PFSK-1 (cell line): ENCODE results near the gene TENM3.

Experiments used
- FOXP2 ChIP-seq: optimal IDR thresholded peaks from 2 replicates; pipeline ENCODE3; 2011; ENCODE audit warnings: borderline replicate concordance, control low read depth, inconsistent platforms; ENCODE audit not compliant: insufficient read depth; ENCODE audit errors: extremely low read length, extremely low read depth
- POLR2AphosphoS5 ChIP-seq: IDR thresholded peaks from 2 replicates; pipeline ENCODE4 v1.6.1; 2012; ENCODE audit warnings: low read depth, mild to moderate bottlenecking, control low read depth, low read length, moderate library complexity
- SIN3A ChIP-seq: IDR thresholded peaks from 2 replicates; pipeline ENCODE4 v1.6.1; 2012; ENCODE audit warnings: mild to moderate bottlenecking, low read length, moderate library complexity, borderline replicate concordance; ENCODE audit not compliant: insufficient read depth
- TAF1 ChIP-seq: IDR thresholded peaks from 2 replicates; pipeline ENCODE4 v1.6.1; 2012; ENCODE audit warnings: low read length, control low read depth, borderline replicate concordance; ENCODE audit not compliant: insufficient read depth
- TF ChIP-seq, protein P1 (sequence below), 2 experiments: IDR thresholded peaks; 2 replicates each; pipeline versions ENCODE4 v1.6.1 to v1.8.0; 2011 to 2012; ENCODE audit warnings: low read depth in 2 of 2, low read length in 2 of 2, control low read depth in 1 of 2, inconsistent platforms in 1 of 2, mild to moderate bottlenecking in 1 of 2, moderate library complexity in 1 of 2; ENCODE audit not compliant: insufficient read depth in 1 of 2

DNA sequence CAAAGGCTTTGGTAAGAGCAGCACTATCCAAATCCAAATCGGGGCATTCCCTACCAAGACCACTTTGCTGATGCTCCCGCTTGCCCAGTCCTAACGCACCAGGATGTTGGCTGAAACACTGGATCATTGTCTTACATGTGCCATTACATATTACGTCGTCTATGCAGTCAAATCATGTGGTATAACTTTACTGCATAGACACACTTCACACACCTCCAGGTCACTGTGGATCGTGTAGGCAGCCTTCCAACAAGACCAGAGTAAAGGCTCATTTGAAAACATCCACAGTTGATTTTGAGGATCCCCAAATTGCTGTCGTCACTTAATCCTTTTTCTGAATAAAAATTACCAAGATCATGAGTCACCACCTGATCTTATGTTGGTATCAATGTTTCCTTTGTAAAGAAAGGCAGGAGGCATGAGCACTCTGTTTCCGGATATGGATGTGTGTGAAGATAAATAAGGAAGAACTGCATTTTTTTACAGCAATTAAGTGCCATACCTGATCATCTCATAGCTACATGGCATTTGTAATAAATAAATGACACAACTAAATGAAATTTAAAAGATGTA is 18.5 kb downstream of the TENM3 start:
- TF ChIP-seq, protein P1, sequence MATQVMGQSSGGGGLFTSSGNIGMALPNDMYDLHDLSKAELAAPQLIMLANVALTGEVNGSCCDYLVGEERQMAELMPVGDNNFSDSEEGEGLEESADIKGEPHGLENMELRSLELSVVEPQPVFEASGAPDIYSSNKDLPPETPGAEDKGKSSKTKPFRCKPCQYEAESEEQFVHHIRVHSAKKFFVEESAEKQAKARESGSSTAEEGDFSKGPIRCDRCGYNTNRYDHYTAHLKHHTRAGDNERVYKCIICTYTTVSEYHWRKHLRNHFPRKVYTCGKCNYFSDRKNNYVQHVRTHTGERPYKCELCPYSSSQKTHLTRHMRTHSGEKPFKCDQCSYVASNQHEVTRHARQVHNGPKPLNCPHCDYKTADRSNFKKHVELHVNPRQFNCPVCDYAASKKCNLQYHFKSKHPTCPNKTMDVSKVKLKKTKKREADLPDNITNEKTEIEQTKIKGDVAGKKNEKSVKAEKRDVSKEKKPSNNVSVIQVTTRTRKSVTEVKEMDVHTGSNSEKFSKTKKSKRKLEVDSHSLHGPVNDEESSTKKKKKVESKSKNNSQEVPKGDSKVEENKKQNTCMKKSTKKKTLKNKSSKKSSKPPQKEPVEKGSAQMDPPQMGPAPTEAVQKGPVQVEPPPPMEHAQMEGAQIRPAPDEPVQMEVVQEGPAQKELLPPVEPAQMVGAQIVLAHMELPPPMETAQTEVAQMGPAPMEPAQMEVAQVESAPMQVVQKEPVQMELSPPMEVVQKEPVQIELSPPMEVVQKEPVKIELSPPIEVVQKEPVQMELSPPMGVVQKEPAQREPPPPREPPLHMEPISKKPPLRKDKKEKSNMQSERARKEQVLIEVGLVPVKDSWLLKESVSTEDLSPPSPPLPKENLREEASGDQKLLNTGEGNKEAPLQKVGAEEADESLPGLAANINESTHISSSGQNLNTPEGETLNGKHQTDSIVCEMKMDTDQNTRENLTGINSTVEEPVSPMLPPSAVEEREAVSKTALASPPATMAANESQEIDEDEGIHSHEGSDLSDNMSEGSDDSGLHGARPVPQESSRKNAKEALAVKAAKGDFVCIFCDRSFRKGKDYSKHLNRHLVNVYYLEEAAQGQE (IDR thresholded peaks at IDR 0.05; ENCODE audit: insufficient read depth in 1 of 2, low read depth in 2 of 2, low read length in 2 of 2) = no peak
- TF ChIP-seq POLR2AphosphoS5 (no peak), SIN3A (no peak), TAF1 (no peak), FOXP2 (no peak)
